AG08396 (cell line): Measurements from ENCODE around the gene C14orf180.
"Not testable (repeated sequence)": the region's sequence is repeated elsewhere in the genome, so short reads cannot be mapped to it uniquely, and the experiment has no call there.

ENCODE experiments used
- DNase-seq: peaks from one replicate; pipeline ENCODE4 v3.0.0; 2012; ENCODE audit warnings: low spot score, mixed read lengths

The C14orf180 gene

DNA sequence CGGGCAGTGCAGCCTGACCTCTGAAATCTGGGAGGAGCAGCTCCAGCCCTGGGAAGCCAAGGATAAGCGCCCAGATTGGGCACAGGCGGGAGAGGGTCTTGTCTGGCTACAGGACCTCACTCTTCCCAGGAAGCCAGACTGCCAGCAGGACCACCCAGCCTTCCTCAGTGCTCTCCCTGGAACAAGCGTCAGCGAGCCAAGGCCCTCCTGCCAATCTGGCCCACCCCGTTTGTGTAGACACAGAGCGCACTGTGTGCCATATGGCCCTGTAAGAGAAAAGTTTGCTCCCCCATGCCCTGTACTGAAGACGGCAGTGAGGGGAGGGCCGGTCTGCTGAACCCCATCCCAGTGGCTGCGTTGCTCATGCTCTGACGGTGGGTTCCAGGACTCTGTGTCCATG lies 1.2 kb upstream of the C14orf180 start:
- DNase-seq = no peak

DNA sequence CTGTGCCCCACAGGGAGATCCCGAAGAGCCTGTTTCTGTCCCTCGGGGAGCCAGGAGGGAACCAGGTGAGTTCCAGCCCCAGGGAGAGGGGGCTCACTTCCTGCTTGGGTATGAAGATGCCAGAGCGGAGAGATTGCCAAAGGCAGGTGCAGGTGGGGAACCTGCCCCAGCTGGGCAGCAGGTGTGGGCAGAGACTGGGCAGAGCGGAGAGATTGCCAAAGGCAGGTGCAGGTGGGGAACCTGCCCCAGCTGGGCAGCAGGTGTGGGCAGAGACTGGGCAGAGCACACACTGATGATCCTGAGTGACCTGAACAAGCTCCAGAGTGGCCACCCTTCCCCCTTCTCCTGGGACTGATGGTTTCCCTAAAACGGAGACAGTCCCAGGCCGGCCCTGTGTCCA lies 375 bp downstream of the C14orf180 start:
- not testable (repeated sequence) for DNase-seq

DNA sequence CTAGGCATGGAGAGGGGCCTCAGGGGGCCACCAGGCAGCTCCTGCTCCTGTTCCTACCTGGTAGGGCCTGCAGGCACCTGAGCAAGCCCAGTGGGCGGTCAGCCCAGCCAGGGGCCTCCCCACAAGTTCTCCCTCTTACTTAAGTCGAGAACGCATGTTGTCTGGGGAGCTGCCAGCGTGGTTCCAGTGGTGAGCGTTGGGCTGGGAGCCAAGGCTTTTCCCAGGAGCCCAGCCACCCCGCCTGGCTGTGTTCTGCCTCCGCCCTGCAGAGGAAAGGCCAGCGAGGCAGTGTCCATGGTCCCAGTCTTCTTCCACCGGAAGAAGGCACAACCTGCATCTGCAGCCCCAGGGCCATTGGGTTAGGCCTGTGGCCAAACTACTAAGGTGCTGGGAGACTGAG lies 1.4 kb downstream of the C14orf180 start:
- DNase-seq = no peak

DNA sequence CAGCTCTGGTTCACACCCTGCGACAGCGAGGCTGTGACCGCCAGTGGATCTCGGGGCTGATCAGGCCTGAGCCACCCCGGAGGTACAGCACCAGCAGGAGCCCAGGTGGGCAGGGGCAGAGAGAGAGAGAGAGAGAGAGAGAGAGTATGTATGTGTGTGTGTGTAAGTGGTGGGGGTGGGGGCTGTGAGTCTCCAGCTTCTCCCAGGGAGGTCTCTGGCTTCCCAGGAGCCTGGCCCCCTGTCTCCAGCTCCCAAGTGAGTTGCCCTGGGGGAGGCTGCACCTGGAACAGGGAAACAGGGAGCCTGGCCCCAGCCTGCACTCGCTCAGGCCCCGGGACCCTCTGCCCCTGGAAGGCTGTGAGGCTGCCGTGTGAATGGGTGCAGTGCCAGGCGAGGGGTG lies 2.0 kb downstream of the C14orf180 start:
- no peak for DNase-seq

DNA sequence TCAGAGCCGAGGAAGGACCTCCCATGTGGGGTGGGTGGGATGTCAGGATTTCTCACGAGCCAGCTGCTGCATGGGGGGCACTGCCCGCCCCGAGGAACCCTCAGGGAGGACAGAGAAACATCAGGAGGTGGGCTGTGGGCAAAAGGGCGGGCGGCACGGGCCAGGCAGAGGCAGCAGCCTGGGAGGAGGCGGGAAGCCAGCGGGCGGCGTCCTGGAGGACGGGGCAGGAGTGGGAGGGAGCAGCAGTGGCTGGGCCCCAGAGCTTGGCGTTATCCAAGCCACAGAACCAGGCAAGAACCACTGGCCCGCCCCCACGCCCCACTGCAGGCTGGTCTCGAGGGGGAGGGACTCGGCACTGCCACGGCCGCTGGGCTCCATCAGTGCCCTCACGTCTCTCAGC lies 2.4 kb downstream of the C14orf180 start:
- DNase-seq = no peak

DNA sequence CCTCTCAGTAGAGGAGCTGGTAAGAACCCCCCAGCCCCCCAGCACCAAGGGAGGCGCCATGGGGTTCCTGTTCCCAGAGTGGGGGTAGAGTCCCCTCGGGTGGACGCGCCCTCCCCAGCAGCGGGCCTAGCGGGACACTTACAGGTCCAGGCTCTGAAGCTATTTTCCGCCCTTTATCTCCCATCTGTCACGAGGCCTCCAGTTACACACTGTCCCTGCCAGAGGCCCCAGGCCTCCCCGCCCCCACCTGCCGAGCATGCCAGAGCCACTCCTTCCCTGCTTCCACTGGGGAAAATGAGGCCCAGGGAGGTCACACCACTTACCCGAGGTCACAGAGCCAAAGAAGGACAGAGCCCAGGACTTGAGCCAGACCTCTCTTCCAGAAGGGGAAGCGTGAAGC lies 3.1 kb downstream of the C14orf180 start:
- DNase-seq = no peak

DNA sequence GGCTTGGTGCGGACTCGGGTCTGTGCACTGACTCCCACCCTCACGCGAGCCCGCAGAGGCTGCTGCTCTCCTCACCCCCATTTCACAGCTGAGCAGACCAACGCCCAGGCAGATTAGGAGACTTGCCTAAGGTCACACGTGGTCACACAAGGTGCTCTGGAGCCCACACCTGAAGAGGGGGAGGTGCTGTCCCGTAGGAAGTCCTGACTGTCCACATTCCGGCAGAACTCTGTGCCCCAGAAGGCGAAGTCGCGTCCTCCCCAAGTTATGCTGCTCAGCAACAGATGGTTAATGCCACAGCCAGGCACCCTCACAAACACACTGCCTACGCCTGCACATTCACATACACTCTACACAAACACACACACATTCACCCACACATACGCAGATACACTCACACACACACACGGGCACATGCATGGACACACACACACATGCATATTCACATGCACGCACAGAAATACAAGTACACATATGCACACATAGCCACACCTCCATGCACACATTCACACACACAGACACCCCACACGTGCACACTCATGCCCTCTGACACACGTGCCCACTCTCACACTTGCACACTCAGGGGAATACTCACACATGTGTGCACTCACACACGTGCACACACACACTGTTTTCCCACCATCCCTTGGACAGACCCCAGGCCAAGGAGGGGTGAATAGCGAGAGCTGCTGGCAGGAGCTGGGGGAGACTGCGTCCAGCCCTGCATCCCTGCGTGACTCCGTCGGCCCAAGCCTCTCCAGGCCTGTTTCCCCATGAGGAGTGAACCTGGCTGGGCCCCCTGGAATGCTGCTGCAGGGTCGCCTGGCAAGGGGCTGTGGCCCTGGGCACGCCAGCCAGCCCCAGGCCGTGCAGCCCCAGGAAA lies 4.1 kb downstream of the C14orf180 start:
- DNase-seq = no peak

DNA sequence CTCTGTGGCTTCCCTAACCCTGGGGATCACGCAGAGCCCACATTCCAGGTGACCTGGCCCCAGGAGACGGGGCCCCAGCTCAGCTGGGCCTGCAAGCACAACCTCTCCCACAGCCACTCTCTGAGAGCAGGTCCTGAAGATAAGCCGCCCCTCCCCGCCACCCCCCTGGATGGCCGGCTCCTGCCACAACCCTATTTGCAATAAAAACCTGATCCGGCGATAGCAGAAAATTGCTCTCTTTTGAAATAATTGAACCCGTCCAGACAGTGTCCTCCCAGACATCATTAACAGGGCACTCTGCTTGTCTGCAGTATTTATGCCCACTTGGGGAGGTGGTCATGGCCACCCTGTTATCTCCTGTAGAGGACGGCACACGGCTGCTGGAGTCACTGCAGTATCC lies 5.0 kb downstream of the C14orf180 start:
- no peak for DNase-seq

DNA sequence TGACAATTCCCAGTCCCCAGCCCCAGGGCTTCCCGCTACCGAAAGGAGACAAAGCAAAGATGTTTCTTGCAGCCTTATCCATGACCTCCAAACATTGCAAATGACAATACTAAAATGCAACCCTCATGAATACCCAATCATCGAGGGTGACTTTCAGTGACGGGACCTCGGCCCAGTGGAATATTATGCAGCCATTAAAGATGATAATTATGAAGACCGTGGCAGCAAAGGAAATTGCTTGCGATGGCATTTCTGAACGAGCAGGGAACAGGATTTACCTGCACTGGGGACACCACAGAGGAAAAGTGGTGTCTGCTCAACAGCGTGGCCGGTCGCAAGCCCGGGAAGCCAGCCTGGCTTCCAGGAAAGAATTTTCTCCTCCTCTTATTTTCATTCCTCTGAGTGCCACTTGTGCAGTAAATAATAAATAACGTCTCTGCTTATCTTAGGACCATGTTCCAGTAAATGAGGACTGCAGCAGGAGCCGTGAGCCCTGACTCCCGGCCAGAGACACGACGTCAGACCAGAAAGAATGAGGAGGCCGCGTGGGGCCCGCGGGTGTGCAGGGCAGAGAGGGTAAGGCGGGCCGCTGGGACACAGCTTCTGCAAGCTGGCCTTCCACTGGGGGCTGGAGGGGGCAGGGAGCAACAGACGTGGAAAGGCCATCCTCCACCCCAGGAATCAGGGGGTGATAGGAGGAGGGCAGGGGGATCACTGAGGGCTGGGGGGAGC lies 6.6 kb downstream of the C14orf180 start:
- DNase-seq = no peak

DNA sequence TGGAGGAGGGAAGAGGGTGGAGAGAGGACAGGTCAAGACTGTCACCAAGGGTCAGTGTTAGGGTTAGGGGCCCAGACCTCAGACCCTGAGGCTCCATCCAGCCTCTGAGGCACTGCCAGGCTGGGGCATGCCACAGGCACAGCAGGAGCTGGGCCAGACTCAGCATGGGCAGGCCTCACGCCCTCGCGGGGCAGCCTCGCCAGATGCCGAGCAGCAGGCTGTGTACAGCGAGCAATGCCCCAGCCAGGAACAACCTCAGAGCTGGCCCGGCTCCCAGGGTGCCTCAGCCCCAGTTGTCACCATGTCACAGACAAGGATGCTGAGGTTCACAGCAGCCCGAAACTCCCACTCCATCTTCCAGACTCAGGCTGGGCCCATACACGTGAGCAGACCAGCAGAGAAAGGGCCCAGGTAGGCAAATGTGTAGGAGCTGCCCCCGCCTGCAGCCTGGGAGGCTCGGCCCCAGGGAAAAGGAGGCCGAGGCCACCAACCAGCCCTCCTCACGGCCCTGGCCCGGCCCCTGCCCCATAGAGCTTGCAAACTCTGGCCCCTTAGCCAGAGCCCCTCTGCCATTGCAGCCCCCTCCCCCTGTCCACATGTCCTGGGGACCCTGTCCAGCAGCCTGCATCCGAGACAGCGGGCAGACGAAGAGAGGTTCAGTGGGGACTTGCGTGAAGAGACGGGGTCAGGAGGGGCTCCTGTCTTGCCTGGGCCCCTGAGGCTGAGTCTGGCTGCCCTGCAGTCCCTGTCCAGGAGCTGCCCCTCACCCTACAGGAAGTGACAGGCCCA lies 7.5 kb downstream of the C14orf180 start:
- peak; percentile 52 for DNase-seq

DNA sequence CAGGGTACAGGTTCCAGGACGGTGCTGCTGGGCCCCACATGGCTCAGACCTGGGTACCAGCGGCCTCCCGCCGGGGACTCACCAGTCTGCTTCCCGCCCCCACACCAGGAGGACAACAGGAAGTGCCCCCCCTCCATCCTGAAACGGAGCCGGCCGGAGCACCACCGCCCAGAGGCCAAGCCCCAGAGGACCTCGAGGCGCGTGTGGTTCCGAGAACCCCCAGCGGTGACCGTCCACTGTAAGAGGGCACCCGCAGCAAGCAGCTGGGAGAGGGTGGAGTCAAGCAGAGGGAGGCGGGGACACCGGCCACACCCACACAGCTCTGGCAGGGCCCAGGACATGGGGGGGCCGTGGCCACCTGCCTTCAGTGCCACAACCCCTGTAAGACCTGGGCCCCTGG lies 8.1 kb downstream of the C14orf180 start:
- no peak for DNase-seq

DNA sequence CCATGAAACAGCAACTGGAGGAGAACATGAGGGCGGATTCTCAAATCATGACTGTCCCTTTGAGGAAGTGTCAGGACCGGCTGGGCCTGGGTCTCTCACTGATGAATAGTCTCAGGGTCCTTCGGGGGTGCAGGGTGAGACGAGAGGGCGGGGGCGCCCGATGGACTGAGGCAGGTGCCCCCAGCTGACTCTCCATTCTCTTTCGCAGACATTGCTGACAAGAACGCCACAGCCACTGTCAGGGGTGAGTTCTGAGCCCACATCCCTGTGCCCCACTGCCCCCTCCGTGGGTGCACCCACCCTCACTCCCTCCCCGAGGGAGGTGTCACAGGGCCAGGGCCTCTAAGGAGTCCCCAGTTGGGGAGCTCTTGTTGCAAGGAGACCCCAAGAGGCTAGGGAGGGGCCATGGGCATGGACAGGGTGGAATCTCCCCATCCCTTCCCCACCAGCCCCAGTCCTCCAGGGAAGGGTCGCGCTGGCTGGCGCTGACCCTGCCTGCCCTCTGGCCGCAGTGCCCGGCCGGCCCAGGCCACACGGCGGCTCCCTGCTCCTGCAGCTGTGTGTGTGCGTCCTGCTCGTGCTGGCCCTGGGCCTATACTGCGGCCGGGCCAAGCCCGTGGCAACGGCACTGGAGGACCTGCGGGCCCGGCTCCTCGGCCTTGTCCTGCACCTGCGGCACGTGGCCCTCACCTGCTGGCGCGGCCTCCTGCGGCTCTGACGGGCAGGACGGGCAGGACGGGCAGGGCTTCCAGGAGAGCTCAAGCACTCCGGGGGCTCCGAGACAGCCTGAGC lies 8.7 kb downstream of the C14orf180 start:
- DNase-seq = no peak

DNA sequence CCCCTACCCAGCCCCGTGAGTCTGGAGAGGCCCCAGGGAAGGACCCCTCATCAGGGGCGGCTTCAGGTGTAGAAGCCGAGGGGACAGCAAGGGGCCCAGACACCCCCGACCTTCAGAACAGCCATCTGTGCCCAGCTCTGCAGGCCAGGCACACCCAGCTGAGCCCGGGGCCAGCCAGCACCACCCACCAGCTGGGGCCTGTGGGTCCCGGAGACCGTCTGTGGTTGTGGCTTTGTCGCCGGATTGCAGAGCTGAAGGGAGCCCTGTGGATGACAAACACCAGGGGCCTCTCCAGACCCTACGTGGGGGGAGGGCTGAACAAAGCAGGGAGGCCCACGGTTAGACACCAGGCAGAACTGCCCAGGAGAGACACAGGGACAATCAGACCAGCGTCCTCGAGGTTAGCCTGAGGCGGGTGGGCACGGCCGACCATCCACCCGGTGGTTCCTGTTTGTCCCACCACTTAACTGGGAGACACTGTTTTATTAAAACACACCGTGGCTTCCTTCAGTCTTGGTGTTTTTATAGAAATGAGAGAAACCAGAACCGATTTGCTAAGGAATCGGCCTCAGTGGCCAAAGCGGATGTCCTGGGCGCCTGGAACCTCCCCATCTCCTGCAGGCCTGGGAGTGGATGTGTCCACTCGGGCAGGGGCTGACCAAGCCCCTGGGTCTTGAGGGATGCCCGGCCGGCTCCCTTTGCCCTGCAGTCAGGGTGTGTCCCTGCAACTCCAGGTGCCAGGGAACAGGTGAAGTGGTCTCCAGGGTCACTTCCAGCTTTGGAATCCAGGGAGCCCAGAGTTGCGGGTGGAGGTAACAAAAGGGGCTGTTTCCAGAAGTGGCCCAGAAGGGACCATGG lies 10.0 kb downstream of the C14orf180 start:
- no peak for DNase-seq

DNA sequence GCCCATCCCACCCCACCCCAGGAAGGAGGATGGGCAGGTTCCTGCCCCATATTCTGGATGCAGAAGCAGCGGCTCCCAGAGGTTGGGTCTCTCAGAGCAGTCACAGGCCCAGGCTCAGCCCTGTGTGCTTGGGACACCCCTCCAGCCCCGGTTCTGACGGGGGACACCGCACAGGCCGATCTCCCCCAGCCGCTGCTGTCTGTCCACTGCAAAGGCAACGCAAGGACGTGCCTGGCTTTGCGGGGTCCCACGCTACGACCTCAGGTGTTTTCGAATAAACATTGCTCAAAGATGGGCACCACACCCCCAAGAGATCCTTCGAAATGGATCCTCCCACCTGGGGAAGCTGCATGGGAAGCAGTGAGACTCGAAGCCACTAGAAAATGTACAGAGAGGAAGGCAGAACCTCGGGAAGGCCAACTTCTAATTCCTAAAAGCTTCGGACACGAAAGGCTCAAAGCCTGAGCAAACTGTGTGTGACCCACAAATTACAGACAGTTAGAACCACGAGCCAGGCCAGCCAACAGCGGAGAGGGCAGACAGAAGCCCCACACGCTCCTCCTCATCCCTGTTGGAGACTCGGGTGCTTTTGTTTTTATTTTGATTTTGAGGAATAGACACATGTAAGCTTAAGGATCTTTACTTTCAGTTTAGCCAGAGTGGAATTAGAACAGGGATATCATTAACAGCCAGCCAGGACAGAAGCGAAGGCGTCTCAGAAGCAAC lies 10.8 kb downstream of the C14orf180 start:
- DNase-seq = no peak

DNA sequence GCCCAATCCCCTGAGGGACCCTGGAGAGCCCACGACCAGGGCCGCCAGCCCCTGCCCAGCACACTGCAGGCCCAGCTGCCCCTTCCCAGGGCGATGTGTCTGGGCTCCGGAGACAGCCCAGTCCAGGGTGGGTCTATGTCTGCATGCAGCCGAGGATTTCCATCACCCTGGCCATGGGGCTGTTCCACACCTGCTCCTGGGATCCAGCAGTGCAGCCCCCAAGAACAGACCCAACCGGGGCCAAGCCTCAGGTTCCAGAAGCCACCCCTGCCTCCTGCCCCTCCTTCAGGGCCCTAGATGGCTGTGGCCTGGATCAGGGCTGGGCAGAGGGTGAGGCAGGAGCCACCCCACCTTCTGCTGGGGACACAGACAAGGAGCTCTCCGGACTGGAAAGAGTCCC lies 11.5 kb downstream of the C14orf180 start:
- no peak for DNase-seq

DNA sequence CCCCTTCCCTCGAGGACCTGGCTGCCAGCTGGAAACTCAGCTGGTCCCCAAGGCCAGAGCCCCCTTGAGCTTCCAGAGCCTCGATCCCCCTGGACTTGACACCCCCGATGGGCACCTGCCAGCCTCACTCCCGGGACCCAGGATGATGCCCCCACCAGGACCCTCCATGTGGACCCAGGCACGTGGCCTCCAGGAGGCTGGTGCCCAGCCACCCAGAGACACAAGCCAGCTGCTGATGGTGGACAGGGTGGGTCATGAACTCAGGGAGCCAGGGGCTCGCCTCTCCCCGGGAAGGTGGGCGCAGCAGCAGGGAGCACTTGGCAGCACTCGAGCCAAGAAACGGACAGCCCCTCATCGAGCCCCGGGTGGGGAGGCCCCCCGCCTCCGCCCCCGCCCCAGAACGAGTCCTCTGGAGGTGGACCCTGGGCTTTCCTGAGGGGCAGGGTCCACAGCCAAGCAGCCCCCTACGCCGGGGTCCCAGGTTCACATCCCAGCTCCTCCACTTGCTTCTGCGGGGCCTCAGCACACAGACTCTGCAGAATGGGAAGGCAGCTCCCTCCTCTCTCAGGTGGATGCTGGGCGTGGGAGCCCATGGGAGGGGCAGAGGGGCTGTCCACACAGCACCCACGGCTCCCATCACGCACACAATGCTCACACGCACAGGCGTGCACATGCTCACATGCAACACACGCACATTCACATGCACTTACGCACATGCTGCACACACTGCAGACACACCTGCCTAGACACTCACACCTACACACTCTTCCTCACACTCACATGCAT lies 12.1 kb downstream of the C14orf180 start:
- DNase-seq = no peak

DNA sequence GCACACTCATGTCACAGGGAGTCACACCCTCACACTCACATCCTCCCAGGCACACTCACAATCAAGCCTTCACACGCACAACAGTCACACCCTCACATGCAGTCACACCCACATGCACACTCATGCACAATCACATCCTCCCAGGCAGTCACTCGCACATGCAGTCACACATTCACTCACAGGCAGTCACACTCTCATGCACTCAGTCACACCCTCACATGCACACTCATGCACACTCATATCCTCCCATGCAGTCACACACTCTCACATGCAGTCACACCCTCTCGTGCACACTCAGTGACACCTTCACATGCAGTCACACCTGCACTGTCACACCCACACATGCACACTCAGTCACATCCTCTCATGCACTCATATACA lies 12.7 kb downstream of the C14orf180 start:
- DNase-seq = no peak

DNA sequence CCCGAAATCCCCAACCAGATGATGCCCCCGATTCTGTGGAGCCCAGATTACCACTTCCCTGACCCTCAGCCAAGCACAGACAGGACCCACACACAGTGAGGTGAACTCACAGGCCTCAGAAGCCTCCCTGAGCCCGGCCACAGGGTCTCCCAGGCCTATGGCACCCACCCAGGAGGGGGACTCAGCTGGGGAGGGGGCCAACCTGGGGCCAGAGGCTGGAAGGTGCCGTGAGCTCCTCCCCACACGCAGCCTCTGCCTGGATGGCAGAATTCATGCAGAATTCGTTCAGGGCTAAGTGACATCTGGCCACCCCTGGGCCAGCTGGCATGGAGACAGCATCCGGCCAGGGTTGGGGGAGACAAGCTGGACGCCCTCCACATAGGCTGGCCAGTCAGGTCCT lies 13.2 kb downstream of the C14orf180 start:
- no peak for DNase-seq

DNA sequence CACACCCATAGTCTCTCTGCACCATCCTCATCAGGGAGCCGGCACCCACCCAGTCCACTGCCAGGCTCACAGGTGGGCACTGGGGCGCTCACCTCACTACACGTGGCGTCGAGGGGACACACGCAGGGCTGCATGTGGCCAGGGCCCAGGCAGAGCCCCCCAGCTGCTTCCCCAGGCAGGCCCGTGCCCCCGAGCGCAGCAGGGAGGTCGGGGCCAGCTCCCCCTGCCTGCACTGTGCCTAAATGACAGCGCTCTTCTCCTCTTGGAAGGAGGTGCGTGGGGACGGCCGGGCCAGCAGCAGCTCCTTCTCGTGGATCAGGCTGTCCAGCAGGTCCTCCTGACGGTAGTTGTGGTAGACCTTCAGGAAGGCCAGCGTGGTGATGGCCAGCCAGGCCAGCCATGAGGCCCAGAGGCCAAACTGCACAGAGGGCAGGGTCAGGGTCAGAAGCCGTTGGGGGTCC lies 13.7 kb downstream of the C14orf180 start:
- no peak for DNase-seq
